GM21576 (cell line): Measurements from ENCODE around the gene GAB2.
"Not testable (repeated sequence)": the region's sequence is repeated elsewhere in the genome, so short reads cannot be mapped to it uniquely, and the experiment has no call there.

ENCODE experiments used
- ATAC-seq: cut with Tn5 transposase; IDR thresholded peaks from one replicate; pipeline ENCODE4 v1.9.1; 2021; ENCODE audit warnings: mild to moderate bottlenecking, moderate library complexity; ENCODE audit not compliant: unreplicated experiment

Gene GAB2

GRCh38 chr11:78291503-78292108 is 126.0 kb downstream of the GAB2 start:
- ATAC-seq = no peak

GRCh38 chr11:78290293-78291176 is 127.1 kb downstream of the GAB2 start:
- no peak for ATAC-seq

GRCh38 chr11:78289552-78290292 is 127.9 kb downstream of the GAB2 start:
- no peak for ATAC-seq

GRCh38 chr11:78284260-78284659 is 133.4 kb downstream of the GAB2 start:
- no peak for ATAC-seq

- ATAC-seq = no peak
These were observed 134.8 kb downstream of the GAB2 start for GRCh38 chr11:78282821-78283220.

- no peak for ATAC-seq
These were observed 136.1 kb downstream of the GAB2 start for GRCh38 chr11:78281511-78281910.

- no peak for ATAC-seq
These were observed 140.2 kb downstream of the GAB2 start for GRCh38 chr11:78277314-78277994.

GRCh38 chr11:78276311-78276710 is 141.3 kb downstream of the GAB2 start:
- no peak for ATAC-seq

- no peak for ATAC-seq
These were observed 142.9 kb downstream of the GAB2 start for GRCh38 chr11:78274739-78275138.

GRCh38 chr11:78272625-78273269 is 144.9 kb downstream of the GAB2 start:
- not testable (repeated sequence) for ATAC-seq

- not testable (repeated sequence) for ATAC-seq
These were observed 145.8 kb downstream of the GAB2 start for GRCh38 chr11:78271801-78272200.

- no peak for ATAC-seq
These were observed 146.6 kb downstream of the GAB2 start for GRCh38 chr11:78270971-78271370.

GRCh38 chr11:78269806-78270205 is 147.8 kb downstream of the GAB2 start:
- ATAC-seq = no peak

GRCh38 chr11:78268591-78269410 is 148.8 kb downstream of the GAB2 start:
- ATAC-seq = no peak

- no peak for ATAC-seq
These were observed 151.2 kb downstream of the GAB2 start for GRCh38 chr11:78266451-78266850.

- ATAC-seq = no peak
These were observed 152.3 kb downstream of the GAB2 start for GRCh38 chr11:78265326-78265725.

- no peak for ATAC-seq
These were observed 154.9 kb downstream of the GAB2 start for GRCh38 chr11:78262691-78263090.

- ATAC-seq = no peak
These were observed 155.4 kb downstream of the GAB2 start for GRCh38 chr11:78262238-78262637.

GRCh38 chr11:78261828-78262227 is 155.8 kb downstream of the GAB2 start:
- no peak for ATAC-seq

GRCh38 chr11:78261367-78261766 is 156.3 kb downstream of the GAB2 start:
- ATAC-seq = no peak
